SU-DHL-6 (cell line): ENCODE data around the gene TTLL11.

ENCODE experiments used
- EZH2phosphoT487 ChIP-seq: fragments of 200-600 bp; sonication (generic), shearing (Covaris generic); conservative IDR thresholded peaks from 2 replicates; pipeline ENCODE4 v1.6.1; 2018; ENCODE audit warnings: mild to moderate bottlenecking, antibody characterized with exemption, low read length, moderate library complexity, mixed read lengths
- TF ChIP-seq, protein P1 (sequence below): fragments of 200-600 bp; sonication (generic); IDR thresholded peaks from one replicate; pipeline ENCODE4 v1.5.1; 2017; ENCODE audit warnings: antibody characterized with exemption, mild to moderate bottlenecking, low read length, moderate library complexity; ENCODE audit not compliant: insufficient read depth, poor library complexity, severe bottlenecking

DNA sequence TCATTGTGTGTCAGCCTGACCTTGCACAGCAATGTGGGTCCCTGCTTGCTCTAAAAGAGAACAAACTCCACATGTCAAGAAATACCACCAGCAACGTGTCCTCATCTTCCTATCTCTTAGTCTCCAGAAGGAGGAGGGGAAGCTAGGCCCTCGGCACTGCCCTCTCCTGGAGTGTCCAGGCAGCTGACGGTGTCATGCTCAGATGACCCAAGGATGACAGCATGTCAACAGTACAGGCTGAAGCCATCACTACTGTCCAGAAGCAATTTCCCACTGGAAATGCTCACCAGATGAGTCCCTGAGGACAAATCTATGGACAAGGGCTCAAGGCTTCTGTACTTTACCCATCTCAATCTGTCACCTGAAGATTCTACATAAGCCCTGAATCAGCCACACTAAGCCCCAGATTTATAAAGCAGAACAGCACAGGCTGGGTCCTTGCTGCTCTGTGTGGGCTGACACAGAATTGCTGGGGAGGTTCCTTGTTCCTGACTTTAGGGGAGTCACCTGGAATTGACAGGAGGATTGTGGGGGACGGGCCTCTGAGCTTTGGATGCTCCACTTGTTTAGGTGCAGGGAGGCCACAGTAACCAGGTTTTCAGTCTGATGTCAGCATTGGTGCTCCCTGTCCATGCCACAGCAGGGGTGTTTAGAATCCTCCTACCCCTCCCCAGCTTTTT, 231.5 kb downstream of the TTLL11 start:
- TF ChIP-seq, protein P1, sequence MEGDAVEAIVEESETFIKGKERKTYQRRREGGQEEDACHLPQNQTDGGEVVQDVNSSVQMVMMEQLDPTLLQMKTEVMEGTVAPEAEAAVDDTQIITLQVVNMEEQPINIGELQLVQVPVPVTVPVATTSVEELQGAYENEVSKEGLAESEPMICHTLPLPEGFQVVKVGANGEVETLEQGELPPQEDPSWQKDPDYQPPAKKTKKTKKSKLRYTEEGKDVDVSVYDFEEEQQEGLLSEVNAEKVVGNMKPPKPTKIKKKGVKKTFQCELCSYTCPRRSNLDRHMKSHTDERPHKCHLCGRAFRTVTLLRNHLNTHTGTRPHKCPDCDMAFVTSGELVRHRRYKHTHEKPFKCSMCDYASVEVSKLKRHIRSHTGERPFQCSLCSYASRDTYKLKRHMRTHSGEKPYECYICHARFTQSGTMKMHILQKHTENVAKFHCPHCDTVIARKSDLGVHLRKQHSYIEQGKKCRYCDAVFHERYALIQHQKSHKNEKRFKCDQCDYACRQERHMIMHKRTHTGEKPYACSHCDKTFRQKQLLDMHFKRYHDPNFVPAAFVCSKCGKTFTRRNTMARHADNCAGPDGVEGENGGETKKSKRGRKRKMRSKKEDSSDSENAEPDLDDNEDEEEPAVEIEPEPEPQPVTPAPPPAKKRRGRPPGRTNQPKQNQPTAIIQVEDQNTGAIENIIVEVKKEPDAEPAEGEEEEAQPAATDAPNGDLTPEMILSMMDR: no peak
- TF ChIP-seq EZH2phosphoT487: no peak
